ENCODE results near the gene TLR8.

- TF ChIP-seq GATA2 (IDR thresholded peaks at IDR 0.05; ENCODE audit: low read depth, low read length) (no peak), GATA3 (IDR thresholded peaks at IDR 0.05; ENCODE audit: low read depth, low read length) (no peak)
Observed at GRCh38 chrX:12877386-12877785, 29.0 kb upstream of the TLR8 start.
